RWPE1 (cell line): Measurements from ENCODE around the gene NIP7.
A peak's percentile ranks its signal among the peaks of the same experiment; 100 is the strongest.
"Not testable (repeated sequence)": the region's sequence is repeated elsewhere in the genome, so short reads cannot be mapped to it uniquely, and the experiment has no call there.

Experiments used
- CTCF ChIA-PET: fragments of 350-600 bp; sonication (Branson Sonifier 250); formaldehyde crosslinking; extraction: SDS; loops from one replicate; lab custom pipeline; 2021; lab: Yijun Ruan, JAX
- POLR2A ChIA-PET: fragments of 400-600 bp; formaldehyde crosslinking; extraction: SDS; loops from one replicate; lab custom pipeline; 2020; ENCODE audit warnings: antibody characterized with exemption; ENCODE audit not compliant: low non-redundant PET; lab: Yijun Ruan, JAX
- DNase-seq: peaks from one replicate; pipeline ENCODE4 v3.0.0; 2012; ENCODE audit warnings: low spot score
- H3K27ac ChIP-seq: fragments of 450-650 bp; 2 replicates; pipeline ENCODE4 v1.5.1; 2017
- TF ChIP-seq, protein P1 (sequence below): fragments of 450-650 bp; conservative IDR thresholded peaks from 2 replicates; pipeline ENCODE4 v1.5.1; 2017; ENCODE audit warnings: low read depth, mild to moderate bottlenecking

Gene NIP7

DNA sequence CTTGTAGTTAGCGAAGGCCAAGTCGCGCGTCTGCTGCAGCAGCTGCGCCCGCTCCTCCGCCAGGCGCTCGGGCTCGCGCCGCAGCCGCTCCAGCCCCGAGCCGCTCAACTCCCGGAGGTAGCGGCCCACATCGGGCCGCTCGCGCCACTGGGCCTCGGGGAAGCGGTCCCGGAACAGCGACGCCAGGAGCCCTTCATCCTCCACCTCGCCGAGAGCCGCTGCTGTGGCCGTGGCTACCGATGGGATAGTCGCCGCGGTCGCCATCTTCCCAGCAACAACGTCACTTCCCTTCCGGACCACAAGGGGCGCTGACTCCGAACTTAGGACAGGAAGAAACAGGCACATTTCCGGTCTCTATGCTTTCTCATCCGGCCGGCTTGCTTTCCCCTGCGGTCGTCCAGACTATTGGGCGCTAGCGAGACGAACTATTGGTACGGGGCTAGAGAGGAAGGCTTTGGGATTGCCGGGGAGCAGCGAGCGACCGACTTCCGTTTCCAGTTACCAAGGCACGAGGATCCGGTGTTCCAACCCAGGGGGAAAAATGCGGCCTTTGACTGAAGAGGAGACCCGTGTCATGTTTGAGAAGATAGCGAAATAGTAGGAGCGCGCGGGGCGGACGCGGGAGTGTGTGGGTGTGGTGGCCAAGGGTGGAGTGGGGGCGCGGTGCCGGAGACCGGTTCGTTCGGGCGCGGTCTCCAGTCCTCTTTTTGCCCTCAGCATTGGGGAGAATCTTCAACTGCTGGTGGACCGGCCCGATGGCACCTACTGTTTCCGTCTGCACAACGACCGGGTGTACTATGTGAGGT is at the start of gene NIP7, which contains the start of gene COG8:
Gene NIP7, plus strand, starts transcription at position 484 of the 806 bp plus-strand sequence. Its CDS starts 58 bp downstream, at position 542.
Gene COG8, minus strand, starts transcription at position 276 of the 806 bp plus-strand sequence. Its CDS starts 12 bp downstream, at position 264.
- DNase-seq, result peak; percentile 93
- TF ChIP-seq, protein P1, sequence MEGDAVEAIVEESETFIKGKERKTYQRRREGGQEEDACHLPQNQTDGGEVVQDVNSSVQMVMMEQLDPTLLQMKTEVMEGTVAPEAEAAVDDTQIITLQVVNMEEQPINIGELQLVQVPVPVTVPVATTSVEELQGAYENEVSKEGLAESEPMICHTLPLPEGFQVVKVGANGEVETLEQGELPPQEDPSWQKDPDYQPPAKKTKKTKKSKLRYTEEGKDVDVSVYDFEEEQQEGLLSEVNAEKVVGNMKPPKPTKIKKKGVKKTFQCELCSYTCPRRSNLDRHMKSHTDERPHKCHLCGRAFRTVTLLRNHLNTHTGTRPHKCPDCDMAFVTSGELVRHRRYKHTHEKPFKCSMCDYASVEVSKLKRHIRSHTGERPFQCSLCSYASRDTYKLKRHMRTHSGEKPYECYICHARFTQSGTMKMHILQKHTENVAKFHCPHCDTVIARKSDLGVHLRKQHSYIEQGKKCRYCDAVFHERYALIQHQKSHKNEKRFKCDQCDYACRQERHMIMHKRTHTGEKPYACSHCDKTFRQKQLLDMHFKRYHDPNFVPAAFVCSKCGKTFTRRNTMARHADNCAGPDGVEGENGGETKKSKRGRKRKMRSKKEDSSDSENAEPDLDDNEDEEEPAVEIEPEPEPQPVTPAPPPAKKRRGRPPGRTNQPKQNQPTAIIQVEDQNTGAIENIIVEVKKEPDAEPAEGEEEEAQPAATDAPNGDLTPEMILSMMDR, result peak; percentile 78
- H3K27ac ChIP-seq, result peak within 1 kb of the TSS; percentile 88
- ChIA-PET POLR2A (interaction anchor here (2.5 kb wide), 1 partner anchor 10 kb away, joined by 11 read pairs; the partner anchor contains the start of gene PDF), CTCF (interaction anchor here (0.6 to 0.7 kb wide), 2 partner anchors 27 to 323 kb away, joined by 3 to 4 read pairs; no protein-coding TSS in a partner anchor)

DNA sequence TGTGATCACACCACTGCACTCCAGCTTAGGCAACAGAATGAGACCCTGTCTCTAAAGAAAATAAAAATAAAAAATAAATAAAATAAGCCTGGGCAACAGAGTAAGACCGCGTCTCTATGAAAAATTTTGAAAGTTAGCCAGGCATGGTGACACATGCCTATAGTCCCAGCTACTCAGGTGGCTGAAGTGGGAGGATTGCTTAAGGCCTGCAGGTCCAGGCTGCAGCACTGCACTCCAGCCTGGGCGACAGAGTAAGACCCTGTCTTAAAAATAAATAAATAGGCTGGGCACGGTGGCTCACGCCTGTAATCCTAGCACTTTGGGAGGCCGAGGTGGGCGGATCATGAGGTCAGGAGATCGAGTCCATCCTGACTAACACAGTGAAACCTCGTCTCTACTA is 47.9 kb upstream of the NIP7 start:
- CTCF ChIA-PET, result not testable (repeated sequence)

DNA sequence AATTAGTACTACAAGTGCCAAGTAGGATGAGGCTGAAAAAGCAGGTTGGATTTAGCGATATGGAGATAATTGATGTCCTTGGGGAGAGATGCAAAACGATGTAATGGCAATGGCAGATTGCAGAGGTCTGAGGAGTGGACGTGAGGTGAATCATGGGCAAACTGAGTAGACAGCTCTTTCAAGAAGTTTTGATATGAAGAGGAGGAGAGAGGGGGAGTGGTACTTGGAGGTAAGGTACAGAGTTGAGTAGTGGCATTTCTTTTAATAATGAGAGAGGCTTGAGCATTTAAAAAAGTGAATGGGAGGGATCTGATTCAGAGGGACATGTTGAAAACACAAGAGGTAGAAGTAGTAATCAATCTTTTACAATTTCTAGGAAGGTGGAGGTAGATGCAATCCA is 46.2 kb upstream of the NIP7 start:
- ChIA-PET CTCF (no interaction called here), POLR2A (no interaction called here)
- H3K27ac ChIP-seq, result no peak overlapping the region
- TF ChIP-seq, protein P1, result no peak
- DNase-seq, result no peak

More for the DNA sequence above, 47.9 kb upstream of the NIP7 start:
- DNase-seq, H3K27ac ChIP-seq, POLR2A ChIA-PET: not testable (repeated sequence)

DNA sequence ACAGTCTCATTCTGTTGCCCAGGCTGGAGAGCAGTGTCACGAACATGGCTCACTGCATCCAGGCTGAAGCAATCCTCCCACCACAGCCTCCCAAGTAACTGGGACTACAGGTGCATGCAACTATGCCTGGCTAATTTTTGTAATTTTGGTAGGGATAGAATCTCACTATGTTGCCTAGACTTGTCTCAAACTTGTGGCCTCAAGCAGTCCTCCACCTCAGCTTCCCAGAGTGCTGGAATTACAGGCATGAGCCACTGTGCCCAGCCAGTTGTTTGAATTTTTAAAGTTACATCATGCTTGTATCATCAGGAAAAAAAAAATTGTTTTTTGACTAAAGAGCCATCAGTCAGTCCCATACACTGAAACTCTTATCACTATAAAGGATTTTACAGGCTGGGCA is 45.5 kb upstream of the NIP7 start:
- TF ChIP-seq, protein P1, result no peak
- CTCF ChIA-PET, result interaction anchor here (0.7 kb wide), 1 partner anchor 672 kb away, joined by 3 read pairs; no protein-coding TSS in a partner anchor
- POLR2A ChIA-PET, result no interaction called here

DNA sequence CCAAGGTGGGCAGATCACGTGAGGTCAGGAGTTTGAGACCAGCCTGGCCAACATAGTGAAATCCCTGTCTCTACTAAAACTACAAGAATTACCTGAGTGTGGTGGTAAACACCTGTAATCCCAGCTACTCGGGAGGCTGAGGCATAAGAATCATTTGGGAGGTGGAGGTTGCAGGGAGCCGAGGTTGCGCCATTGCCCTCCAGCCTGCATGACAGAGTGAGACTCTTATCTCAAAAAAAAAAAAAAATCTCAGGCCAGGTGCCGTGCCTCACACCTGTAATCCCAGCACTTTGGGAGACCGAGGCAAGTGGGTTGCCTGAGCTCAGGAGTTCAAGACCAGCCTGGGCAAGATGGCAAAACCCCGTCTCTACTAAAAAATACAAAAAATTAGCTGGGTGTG is 42.8 kb upstream of the NIP7 start:
- CTCF ChIA-PET, POLR2A ChIA-PET, DNase-seq, H3K27ac ChIP-seq: not testable (repeated sequence)

More for the DNA sequence above, 45.5 kb upstream of the NIP7 start:
- H3K27ac ChIP-seq, result peak overlapping the region; percentile 18; the same call in 1 of the 2 replicates
- no peak for DNase-seq

DNA sequence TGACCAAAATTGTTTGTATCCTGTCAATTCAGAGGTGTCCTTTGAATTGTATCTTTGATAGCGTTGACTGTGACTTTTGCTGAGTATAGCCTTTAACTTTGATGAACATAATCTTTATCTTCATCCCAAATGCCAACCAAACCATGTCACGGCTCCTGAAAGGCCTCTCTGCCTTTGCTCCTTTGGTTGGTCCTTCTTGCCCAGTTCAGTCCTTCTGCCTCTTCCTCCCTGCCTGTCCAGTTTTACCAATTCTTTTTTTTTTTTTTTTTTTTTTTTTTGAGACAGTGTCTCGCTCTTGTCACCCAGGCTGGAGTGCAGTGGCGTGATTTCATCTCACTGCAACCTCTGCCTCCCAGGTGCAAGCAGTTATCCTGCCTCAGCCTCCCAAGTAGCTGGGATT is 41.3 kb upstream of the NIP7 start:
- TF ChIP-seq, protein P1, result no peak
- ChIA-PET CTCF (no interaction called here), POLR2A (no interaction called here)
- no peak for DNase-seq
- no peak overlapping the region for H3K27ac ChIP-seq

DNA sequence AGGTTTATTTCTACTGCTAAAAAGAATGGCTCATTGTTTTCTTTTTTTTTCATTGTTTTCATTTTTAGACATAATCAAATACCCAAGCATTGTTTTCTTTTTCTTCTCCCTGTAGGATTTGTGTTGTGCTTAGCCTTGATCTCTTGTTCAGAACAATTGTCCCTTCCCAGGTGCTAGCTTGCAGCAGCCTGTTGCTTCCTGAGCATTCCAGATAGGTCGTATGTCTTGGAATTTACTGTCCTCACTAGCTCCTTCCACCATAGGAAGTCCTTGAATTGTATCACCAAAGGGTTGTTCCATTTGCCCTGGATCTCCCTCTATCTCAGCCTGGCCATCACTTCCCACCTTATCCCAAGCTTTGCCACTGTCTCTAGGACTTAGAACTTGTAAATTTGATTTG is 38.4 kb upstream of the NIP7 start:
- CTCF ChIA-PET, result interaction anchor here (0.5 to 0.6 kb wide), 2 partner anchors 58 to 1138 kb away, joined by 3 read pairs; no protein-coding TSS in a partner anchor
- H3K27ac ChIP-seq, result no peak overlapping the region
- POLR2A ChIA-PET, result no interaction called here
- TF ChIP-seq, protein P1, result no peak
- DNase-seq, result no peak
